Renal cortex interstitium (tissue), 11 donors: ENCODE data around the gene C14orf180. TPM values are rescaled to one million over a fixed set of nuclear protein-coding genes. Genes with fewer than 3 reads are reported as not detected.

Experiments used
- DNase-seq, 11 donors: peaks; one replicate each; pipeline ENCODE4 v3.0.0-alpha.2; 2013; ENCODE audit warnings: low read depth in 9 of 11, low spot score in 4 of 11; ENCODE audit errors: extremely low read depth in 1 of 11
- polyA plus RNA-seq, 3 donors: library from polyadenylated mRNA; unstranded; fragments of 120-200 nt; gene quantifications; one replicate each; pipeline ENCODE4 v1.2.1, GENCODE V29; 2013; ENCODE audit not compliant: insufficient read length in 3 of 3

Gene C14orf180
- polyA plus RNA-seq, 3 donors = not detected

DNA sequence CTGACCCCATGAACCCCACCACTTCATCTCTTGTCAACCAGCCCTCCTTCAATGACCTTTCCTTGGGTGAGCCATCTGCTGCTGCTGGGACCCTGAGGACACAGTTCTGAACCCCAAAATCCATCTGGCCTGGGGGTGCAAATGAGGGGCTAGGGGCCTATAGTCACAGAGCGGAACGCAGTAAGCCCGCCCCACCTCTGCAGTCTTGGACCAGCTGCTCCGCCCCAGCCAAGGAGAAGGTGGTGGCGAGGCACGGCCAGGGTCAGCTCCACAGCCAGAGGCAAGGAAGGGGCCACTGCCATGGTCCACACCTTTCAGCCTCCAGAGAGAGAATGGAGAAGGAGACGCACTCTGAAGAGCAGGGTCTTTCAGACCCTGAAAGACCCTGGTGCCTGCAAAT lies 19.9 kb downstream of the C14orf180 start:
- no peak for DNase-seq

DNA sequence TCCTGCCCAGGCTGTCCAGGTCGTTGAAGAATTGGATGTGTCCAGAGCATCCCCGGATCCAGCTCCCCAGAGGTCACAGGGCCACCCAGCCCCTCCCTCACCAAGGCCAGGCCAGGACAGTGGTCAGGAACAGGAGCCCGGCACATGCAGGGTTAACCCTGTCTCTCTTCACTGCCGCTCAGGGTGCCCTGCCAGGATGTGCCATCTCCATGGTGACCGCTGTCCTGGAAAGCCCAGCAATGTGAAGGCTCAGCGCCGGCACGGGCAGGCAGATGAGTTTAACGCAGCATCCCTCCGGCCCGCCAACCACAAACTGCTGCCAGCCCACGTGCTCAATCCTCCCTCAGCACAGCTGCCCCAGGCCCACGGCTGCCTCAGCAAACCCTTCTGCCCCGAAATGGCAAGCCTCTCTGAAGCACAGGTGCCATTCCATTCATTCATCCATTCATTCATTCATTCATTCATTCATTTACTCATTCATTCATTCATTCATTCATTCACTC lies 20.6 kb downstream of the C14orf180 start:
- DNase-seq = no peak

DNA sequence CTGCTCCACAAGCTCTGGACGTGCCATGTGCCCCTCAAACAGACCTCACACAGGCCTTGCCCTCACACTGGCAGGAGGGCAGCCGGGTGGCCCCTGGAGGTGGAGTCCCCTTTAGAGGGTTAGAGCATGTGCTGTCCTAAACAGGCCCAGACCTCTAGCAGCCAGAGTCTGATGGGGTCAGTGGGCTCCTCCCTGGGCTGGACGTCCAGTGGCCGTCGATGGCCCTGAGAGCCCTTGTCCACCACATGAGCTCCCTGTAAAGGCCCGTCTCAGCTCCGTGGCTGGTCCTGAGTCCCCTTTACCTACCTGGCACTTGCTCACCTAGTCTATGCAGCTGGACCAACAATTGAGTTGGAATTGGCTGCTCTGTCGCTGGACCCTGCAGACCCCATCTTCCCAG lies 21.2 kb downstream of the C14orf180 start:
- no peak for DNase-seq

DNA sequence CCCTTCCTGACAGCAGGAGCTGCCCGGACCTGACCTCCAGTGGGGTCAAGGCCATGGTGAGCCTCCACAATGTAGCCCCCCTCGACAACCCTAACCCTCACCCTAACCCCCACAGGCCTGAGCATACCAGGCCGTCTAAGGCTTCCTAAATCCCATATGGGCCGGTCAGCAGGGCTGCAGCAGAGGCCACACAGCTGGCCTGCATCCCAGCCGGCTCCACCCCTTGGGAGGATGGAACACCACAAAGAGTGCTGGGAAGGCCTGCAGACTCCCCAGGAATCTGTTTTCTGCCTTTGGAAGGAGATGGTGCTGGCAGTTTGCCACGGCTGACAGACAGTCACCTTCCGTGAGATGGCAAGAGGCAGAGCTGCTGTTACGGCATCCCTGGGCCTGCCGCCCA lies 22.2 kb downstream of the C14orf180 start:
- DNase-seq = no peak

DNA sequence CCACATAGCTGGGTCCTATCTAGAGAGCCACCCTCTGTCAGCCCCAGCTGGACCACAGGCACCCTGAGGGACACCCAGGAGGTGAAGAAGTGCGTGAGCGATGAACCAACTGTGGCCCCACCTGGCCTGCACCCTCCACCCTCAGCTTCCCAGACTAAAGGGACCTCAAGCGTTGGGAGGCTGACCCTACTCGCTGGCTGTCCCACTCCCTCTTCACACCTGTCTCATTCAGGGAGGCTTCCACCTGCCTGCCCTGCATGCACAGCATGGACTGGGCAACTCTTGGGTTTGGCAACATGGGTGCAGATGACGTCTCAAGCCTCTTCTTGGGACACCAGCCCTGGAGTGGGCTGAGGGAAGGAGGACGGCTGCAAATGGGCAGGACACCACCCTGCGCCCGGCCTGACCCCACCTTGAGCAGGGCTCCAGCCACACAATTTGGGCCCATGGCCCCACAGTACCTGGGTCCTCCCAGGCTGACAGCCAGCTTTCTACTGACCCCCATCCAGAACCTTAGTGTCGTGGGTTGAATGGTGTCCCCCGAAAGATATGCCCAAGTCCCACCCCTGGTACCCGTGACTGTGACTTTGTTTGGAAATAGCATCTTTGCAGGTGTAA lies 22.9 kb downstream of the C14orf180 start:
- DNase-seq = no peak

DNA sequence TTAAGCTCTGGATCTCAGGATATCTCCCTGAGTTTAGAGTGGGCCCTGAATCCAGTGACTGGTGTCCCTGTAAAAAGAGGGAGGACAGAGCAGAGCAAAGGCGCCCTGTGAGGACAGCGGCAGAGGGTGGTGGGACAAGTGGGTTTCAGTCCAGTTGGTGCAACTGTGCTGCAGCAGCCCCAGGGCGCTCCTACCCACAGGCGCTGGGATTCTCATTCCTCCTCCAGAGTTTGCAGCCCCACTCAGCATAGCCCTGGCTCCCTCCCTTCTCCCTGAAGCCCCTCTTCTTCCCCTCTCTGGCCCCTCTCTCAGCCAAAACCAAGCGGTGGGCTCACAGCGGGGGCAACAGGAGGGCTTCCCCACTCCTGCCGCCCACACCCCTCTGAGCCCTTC lies 23.4 kb downstream of the C14orf180 start:
- DNase-seq = no peak

DNA sequence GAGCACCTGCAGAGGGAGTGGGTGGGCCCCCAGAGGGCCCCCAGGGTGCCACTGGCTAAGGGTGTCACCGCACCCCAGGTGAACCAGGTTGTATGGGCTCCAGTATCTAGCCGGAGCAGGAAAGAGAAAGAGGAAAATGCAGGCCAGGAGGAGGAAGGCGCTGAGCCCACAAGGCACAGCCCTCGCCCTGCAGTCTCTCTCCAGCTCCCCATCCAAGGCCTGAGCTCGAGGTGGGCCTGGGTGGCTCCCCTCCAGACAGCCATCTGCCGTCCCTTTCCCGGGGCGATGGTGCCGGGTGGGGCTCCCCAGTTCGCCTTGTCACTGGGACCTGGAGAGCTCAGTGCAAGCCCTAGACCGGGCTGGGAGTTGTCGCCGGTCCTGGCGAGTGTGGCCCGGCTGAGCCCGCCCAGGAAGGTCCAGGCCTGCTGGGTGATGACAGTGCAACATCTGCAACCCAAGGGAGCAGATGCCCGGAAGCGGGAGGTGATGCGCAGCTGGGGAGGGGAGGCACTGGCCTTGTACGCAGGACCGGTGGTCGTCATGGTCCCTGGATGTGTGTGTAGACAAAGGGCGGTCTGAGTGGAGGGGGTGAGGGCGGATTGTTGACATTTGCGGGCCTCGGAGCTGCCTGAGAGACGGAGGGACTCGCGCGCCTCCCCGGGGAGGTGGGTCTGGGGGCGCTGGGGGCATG lies 24.3 kb downstream of the C14orf180 start:
- DNase-seq = no peak

DNA sequence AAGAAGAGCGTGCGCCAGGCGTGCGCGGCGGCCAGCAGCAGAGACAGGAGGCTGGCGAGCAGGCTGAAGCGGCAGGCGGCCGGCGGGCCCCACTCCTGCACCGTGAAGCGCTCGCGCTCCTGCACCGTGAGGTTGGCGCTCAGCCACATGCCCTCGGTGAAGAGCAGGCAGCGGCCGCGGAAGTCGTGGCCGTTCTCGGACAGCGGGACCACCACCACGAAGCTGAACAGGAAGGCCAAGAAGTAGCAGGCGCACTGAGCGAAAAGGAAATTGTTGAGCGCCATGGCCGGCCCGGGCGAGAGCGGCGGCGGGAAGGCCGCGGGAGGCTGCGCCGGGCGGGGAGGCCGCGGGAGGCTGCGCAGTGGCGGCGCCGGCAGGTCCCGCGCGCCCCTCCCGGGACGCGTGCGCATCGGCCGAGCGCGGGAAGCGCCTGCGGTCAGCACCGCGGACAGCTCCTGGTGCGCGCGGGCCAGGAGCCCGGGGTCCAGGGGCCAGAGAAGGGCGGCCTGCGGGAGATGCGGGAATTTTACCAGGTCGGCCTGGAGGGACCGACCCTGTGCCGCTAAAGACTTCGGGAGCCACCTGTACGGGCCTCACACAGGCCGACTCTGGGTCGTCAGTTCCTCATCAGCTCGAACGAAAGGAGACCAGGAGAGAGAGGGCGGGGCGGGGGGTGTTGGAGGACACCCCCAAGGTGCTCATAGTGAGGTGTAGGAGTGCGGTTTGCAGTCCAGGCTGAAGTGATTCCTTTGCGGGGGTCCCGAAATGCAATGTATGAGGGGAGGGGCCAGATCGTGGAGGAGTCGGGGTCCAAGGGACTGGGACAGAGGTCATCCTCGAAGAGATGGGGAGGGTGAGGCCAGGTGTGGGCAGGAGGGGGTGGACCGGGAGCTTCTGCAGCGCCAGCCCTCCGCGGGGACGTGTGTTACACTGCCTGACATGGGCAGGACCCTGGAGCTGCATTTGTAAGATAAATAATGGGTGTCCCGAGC lies 25.2 kb downstream of the C14orf180 start, which contains the start of gene TMEM179:
TSS of gene TMEM179 (minus strand) at position 315 of the 992 bp plus-strand sequence. CDS start at position 284, 31 bp downstream.
- DNase-seq = peak in 10 of 11 donors; percentile 38 to 77 (median 49)

DNA sequence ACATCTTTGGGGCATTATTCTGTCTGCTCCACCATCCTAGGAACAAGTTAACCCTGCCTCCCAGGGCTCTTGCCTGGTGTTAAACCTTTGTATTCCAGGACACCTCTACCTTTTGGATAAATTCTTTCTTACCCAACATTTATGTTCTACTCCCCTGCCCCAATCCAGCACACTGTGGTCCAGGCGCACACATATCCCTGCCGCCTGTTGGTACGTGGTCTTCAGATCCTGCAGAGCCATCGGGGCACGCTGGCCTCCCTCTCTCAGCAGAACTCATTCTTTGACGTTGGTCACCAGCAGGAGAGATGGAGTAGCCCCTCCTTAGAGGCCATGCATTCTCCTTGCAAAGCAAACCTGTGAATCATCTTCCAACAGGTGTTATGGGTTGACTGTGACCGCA lies 30.1 kb downstream of the C14orf180 start:
- DNase-seq = no peak

DNA sequence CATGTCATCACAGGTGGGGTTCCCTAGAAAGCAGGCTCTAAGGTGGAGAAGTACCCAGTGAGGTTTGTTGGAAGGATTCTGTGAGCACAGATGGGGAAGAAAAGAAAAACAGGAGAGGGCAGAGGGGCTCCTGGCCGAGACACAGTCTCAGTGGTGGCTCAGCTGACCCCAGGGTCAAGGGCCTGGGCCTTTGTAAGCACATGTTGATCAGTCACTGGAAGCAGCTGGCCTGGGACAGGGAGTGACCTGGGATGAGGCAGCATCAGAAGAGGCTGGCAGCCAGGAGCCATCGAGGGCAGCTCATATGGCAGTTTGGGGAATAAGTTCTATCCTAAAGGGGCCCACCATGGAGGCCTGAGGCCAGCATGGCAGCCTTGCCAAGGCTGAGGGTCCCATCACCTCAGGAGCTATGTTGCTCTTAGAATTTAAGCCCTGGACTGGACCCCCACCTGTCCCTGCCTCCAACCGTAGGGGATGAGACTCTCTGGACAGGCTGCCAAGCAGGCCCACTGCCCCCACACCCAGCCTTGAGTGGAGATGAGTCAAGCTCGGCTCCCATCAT lies 31.3 kb downstream of the C14orf180 start:
- DNase-seq = no peak

DNA sequence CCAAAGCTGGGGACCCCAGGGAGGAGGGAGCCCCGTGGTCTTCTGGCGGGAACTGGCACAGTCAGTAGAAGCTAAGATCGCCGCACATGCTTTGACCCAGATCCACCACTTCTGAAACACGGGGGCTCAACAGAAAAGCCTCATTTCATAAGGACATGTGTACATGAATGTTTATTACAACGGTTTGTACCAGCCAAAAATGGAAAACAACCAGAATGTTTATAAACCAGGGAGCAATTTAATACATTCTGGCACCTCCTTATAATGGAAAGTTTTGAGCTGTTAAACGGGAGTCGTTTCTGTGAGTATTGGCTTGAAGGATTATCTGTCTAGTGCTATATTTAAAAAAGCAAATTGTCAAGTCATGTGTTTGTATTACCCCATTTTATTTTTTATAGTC lies 32.3 kb downstream of the C14orf180 start:
- DNase-seq = no peak

DNA sequence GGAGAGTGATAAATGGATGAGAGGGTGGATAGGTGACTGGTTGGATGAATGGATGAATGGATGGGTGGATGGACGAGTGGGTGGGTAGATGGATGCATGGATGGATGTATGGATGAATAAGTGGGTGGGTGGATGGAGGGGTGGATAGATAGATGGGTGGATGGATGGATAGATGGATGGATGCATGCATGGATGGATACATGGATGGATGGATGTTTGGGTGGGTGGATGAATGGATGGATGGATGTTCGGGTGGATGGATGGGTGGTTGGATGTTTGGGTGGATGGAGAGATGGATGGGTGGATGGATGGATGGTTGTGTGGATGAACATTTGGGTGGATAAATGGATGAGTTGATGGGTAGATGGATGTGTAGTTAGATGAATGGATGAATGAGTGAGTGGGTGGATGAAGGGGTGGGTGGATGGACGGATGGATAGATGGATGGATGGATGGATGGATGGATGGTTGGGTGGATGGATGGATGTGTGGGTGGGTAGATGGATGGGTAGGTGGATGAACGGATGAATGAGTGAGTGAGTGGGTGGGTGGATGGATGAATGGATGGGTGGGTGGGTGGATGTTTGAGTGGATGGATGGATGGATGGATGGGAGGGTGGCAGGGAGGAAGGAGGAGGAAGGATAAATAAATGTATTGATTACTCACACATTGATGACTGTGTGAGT lies 34.7 kb downstream of the C14orf180 start:
- DNase-seq = no peak

DNA sequence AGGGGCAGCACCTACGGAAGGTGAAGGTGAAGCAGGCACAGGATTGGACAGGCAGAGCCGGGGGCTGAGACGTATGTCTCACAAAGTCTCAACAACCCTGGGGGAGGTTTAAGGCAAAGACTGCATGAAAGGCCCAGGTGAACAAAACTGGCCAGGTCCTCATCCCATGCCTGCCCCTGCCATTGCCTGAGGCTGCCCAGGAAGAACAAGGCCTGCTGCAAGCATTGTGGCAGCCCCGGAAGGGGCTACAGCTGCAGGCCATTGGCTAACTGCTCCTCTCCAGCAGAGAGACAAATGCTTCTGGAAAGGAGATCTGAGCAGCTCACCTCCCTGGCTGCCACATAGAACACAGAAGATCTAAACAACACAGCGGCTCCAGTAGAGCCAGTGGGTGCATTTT lies 45.4 kb downstream of the C14orf180 start:
- no peak for DNase-seq

DNA sequence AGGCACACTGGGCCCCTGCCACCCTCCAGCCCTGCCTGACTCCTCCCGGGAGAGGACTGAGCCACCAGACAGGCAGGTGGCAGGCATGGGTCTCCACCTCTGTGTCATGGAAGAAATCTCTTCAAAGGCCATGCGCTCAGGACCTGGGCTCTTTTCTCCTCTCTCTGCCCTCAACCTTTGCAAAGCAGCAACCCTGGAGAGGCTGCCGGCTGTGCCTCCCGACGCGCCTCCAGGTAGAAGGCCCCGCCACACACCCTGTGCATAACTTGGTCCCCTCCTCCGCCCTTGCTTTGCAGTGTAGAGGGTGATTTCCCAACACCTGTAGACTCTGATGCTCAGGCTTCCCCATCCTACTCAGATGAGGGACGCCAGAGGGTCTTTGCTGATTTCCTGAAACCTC lies 53.2 kb downstream of the C14orf180 start:
- no peak for DNase-seq

DNA sequence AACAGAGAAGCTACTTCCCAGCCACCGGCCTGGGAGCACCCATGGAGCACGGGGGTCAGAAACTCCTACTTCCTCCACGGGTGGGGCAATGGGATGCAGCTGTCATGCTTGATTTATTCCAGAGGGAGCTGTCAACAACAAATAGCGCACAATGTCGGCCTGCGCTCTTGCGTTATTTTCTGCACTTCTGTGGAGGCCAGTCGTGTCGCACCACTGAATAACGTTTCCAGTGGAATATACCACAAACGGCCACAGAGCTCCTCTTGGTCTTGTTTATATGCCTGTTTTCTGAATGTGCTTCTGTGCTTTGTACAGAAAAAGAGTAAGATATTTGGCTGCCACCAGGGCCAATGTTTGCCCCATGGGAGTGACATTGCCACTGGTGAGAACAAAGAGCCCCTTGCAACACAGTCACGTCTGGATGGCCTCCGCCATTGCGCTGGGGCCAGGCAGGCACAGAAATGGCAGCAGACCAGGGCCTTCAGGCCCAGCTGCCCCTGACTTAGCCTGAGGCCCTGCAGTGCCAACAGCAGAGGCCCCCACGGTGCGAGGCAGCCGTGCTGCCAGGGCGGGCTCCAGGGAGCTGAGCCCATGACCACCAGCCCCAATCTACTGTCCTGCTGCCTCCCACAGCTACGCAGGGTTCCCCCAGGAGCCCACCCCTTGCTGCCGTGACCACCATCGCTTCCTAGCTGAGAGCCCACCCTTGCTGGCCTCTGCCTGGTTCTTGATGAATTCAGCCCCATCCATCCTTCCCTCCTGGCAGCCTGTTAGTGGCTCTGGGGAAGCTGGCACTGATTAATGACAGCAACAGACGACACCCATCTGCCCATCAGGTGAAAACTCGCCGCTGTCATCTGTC lies 53.9 kb downstream of the C14orf180 start:
- no peak for DNase-seq

DNA sequence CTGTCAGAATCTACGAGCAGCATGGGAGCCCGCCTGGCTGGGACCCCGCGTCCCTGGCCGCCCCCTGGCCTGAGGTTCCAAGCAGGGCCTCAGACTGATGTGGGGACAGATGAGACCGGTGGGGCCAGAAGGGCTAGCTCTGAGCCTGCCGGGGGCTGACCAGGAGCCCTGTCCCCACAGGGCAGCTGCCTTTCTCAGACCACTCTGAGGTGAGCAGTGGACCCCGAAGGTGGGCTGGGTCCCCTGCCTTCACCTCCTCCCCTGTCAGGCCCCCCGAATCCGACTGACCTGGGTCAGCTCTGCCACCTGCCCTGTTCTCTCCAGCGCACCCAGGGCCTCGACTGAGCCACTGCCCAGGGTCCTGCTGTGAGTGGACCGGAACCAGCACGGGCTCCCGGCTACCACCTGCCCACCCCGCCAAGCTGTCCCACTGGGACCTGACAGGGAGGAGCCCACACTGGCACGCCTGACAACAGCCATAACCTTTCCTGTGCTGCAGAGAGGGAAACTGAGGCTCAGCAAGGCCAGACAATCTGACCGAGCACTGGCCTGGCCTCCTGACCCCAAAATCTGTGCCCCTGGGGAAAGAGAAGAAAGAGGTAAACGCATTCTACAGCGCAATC lies 54.7 kb downstream of the C14orf180 start:
- DNase-seq = no peak

DNA sequence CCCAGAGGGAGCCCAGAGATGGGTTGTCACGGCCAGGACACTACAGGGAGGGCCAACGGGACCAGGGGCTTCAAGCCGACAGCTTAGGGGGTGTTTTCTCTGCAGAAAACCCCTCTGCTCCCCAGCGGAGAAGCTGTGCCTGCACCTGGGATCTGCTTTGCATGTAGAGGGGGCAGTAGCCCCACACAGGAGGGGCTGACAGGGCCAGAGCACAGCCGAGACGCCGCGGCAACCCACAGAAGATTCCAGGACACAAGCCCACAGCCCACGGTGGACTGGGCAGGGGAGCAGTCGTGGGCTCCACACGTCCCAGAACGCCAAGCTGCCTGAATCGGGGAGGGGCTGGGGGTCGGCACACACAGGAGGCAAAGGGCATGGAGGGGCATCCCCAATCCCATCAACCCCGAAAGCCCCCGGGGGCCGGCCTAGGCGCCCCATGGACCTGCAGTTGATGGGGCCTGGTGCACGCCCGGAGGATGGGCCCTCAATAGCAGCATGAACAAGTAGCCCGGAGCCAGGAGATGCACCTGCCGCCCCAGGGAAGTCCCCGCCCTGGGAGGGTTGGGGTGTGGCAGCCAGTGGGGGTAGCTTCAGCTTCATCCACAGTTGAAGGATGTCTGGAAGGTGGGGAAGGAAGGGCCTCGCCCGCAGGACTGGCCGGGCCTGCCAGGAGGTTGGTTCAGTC lies 55.5 kb downstream of the C14orf180 start:
- DNase-seq = no peak
